HEK293 (cell line): ENCODE data around the gene DDC.

Source experiments
- CTCF ChIA-PET: fragments of 350-600 bp; formaldehyde crosslinking; extraction: SDS; loops from one replicate; lab custom pipeline; 2021; ENCODE audit warnings: antibody characterized with exemption; lab: Yijun Ruan, JAX
- POLR2A ChIA-PET: fragments of 300-600 bp; formaldehyde crosslinking; extraction: SDS; loops from one replicate; lab custom pipeline; 2020; ENCODE audit warnings: antibody characterized with exemption, inconsistent platforms; lab: Yijun Ruan, JAX
- H3K27ac ChIP-seq: fragments of 200-500 bp; sonication (Bioruptor generic); 2 replicates; pipeline ENCODE4 v1.5.1; 2014; ENCODE audit warnings: low read depth, low read length, control low read depth, inconsistent platforms; ENCODE audit errors: extremely low read depth
- H3K36me3 ChIP-seq, 2 experiments: fragments of 200-500 bp in 1 of 2; sonication (Bioruptor generic) in 1 of 2; 1 replicate in 1 of 2; 2 replicates in 1 of 2; pipeline ENCODE4 v1.5.1; 2014 to 2017; ENCODE audit warnings: inconsistent platforms in 2 of 2, low read length in 2 of 2; ENCODE audit not compliant: control insufficient read depth in 2 of 2, insufficient read depth in 1 of 2
- H3K4me1 ChIP-seq: fragments of 200-500 bp; sonication (Bioruptor generic); 2 replicates; pipeline ENCODE4 v1.5.1; 2014; ENCODE audit warnings: mild to moderate bottlenecking, low read length, inconsistent platforms; ENCODE audit not compliant: control insufficient read depth, insufficient read depth
- H3K4me3 ChIP-seq: 2 replicates; pipeline ENCODE4 v1.5.1; 2011; ENCODE audit warnings: low read depth, mild to moderate bottlenecking, control low read depth, low read length, moderate library complexity
- H3K9me3 ChIP-seq: fragments of 200-500 bp; sonication (Bioruptor generic); 2 replicates; pipeline ENCODE4 v1.5.1; 2014; ENCODE audit warnings: low read depth, low read length, inconsistent platforms; ENCODE audit not compliant: control insufficient read depth, insufficient read depth
- CTCF ChIP-seq: fragments of 450-650 bp; formaldehyde crosslinking; IDR thresholded peaks from 2 replicates; pipeline ENCODE4 v1.5.1; 2016; ENCODE audit warnings: missing biosample characterization, missing genetic modification characterization
- PRDM4 ChIP-seq: fragments of 450-650 bp; formaldehyde crosslinking; IDR thresholded peaks from 2 replicates; pipeline ENCODE4 v1.5.1; 2017; ENCODE audit warnings: missing biosample characterization, missing genetic modification characterization
- SCRT1 ChIP-seq: fragments of 450-650 bp; formaldehyde crosslinking; IDR thresholded peaks from 2 replicates; pipeline ENCODE4 v1.5.1; 2016; ENCODE audit warnings: missing biosample characterization, missing genetic modification characterization, borderline replicate concordance
- ZBTB26 ChIP-seq: fragments of 450-650 bp; formaldehyde crosslinking; optimal IDR thresholded peaks from 2 replicates; pipeline ENCODE3; 2016; ENCODE audit warnings: missing biosample characterization, mild to moderate bottlenecking, missing genetic modification characterization
- ZNF10 ChIP-seq: fragments of 450-650 bp; formaldehyde crosslinking; IDR thresholded peaks from 2 replicates; pipeline ENCODE4 v1.5.1; 2017; ENCODE audit warnings: missing biosample characterization, missing genetic modification characterization
- ZNF121 ChIP-seq: fragments of 450-650 bp; formaldehyde crosslinking; IDR thresholded peaks from 2 replicates; pipeline ENCODE4 v1.5.1; 2016; ENCODE audit warnings: missing biosample characterization, missing genetic modification characterization
- ZNF146 ChIP-seq: fragments of 450-650 bp; formaldehyde crosslinking; IDR thresholded peaks from 2 replicates; pipeline ENCODE4 v1.5.1; 2016; ENCODE audit warnings: missing biosample characterization, missing genetic modification characterization
- ZNF248 ChIP-seq: fragments of 450-650 bp; formaldehyde crosslinking; IDR thresholded peaks from 2 replicates; pipeline ENCODE4 v1.5.1; 2017; ENCODE audit warnings: missing biosample characterization, missing genetic modification characterization
- ZNF350 ChIP-seq: fragments of 450-650 bp; formaldehyde crosslinking; IDR thresholded peaks from 2 replicates; pipeline ENCODE4 v1.5.0; 2017; ENCODE audit warnings: missing biosample characterization, mild to moderate bottlenecking, missing genetic modification characterization
- ZNF416 ChIP-seq: fragments of 450-650 bp; formaldehyde crosslinking; IDR thresholded peaks from 2 replicates; pipeline ENCODE4 v1.5.1; 2016; ENCODE audit warnings: missing biosample characterization, missing genetic modification characterization
- ZNF544 ChIP-seq: fragments of 450-650 bp; formaldehyde crosslinking; IDR thresholded peaks from 2 replicates; pipeline ENCODE4 v1.5.0; 2017; ENCODE audit warnings: missing biosample characterization, missing genetic modification characterization
- ZNF555 ChIP-seq: fragments of 450-650 bp; formaldehyde crosslinking; conservative IDR thresholded peaks from 2 replicates; pipeline ENCODE4 v1.5.1; 2017; ENCODE audit warnings: missing biosample characterization, mild to moderate bottlenecking, missing genetic modification characterization, inconsistent platforms
- ZNF558 ChIP-seq: fragments of 450-650 bp; formaldehyde crosslinking; IDR thresholded peaks from 2 replicates; pipeline ENCODE4 v1.5.1; 2016; ENCODE audit warnings: missing biosample characterization, missing genetic modification characterization
- ZNF621 ChIP-seq: fragments of 450-650 bp; formaldehyde crosslinking; IDR thresholded peaks from 2 replicates; pipeline ENCODE4 v1.5.1; 2017; ENCODE audit warnings: missing biosample characterization, missing genetic modification characterization
- ZNF670 ChIP-seq: fragments of 450-650 bp; formaldehyde crosslinking; IDR thresholded peaks from 2 replicates; pipeline ENCODE4 v1.5.1; 2016; ENCODE audit warnings: missing biosample characterization, missing genetic modification characterization, low read depth
- ZNF692 ChIP-seq: fragments of 450-650 bp; formaldehyde crosslinking; IDR thresholded peaks from 2 replicates; pipeline ENCODE4 v1.5.1; 2016; ENCODE audit warnings: missing biosample characterization, missing genetic modification characterization
- ZNF701 ChIP-seq: fragments of 450-650 bp; formaldehyde crosslinking; IDR thresholded peaks from 2 replicates; pipeline ENCODE4 v1.5.1; 2016; ENCODE audit warnings: missing biosample characterization, missing genetic modification characterization
- ZNF830 ChIP-seq: fragments of 450-650 bp; IDR thresholded peaks from 2 replicates; pipeline ENCODE4 v1.5.0; 2018; ENCODE audit warnings: missing biosample characterization, missing genetic modification characterization, low read depth, mild to moderate bottlenecking, moderate library complexity
- ZSCAN16 ChIP-seq: fragments of 450-650 bp; formaldehyde crosslinking; IDR thresholded peaks from 2 replicates; pipeline ENCODE4 v1.5.1; 2016; ENCODE audit warnings: missing biosample characterization, missing genetic modification characterization
- ZSCAN4 ChIP-seq: fragments of 450-650 bp; formaldehyde crosslinking; IDR thresholded peaks from 2 replicates; pipeline ENCODE4 v1.5.1; 2017; ENCODE audit warnings: missing biosample characterization, missing genetic modification characterization

The DDC gene

GRCh38 chr7:50495746-50496145 lies 69.5 kb downstream of the DDC start:
- ChIA-PET POLR2A (no interaction called here), CTCF (no interaction called here)
- TF ChIP-seq ZNF121 (tag by site-specific recombination) (no peak), ZNF248 (tag by site-specific recombination) (no peak), ZNF350 (tag by site-specific recombination) (no peak)
- H3K4me1 ChIP-seq, result no peaks in the 10 kb centered on the region
- H3K9me3 ChIP-seq, result no peaks in the 10 kb centered on the region
- H3K4me3 ChIP-seq, result no peak overlapping the region
- no peaks in the 10 kb centered on the region for H3K36me3 ChIP-seq
- no peak overlapping the region for H3K27ac ChIP-seq

- Histone ChIP-seq H3K27ac (no peak overlapping the region), H3K4me1 (no peaks in the 10 kb centered on the region), H3K36me3 (no peaks in the 10 kb centered on the region), H3K4me3 (no peak overlapping the region), H3K9me3 (no peaks in the 10 kb centered on the region)
- POLR2A ChIA-PET, result no interaction called here
- CTCF ChIA-PET, result no interaction called here
- no peak for TF ChIP-seq ZNF10 (tag by site-specific recombination)
Measured at GRCh38 chr7:50492770-50493519, 72.3 kb downstream of the DDC start.

- Histone ChIP-seq H3K4me3 (no peak overlapping the region), H3K4me1 (no peaks in the 10 kb centered on the region), H3K9me3 (no peaks in the 10 kb centered on the region), H3K36me3 (no peaks in the 10 kb centered on the region), H3K27ac (no peak overlapping the region)
- ChIA-PET CTCF (interaction anchor here (0.7 to 0.8 kb wide), 2 partner anchors 24 to 74 kb away, joined by 3 to 4 read pairs; no protein-coding TSS in a partner anchor), POLR2A (no interaction called here)
- TF ChIP-seq ZSCAN16 (tag by site-specific recombination) (no peak), ZNF558 (tag by site-specific recombination) (no peak), ZBTB26 (no peak), ZSCAN4 (no peak), ZNF555 (tag by site-specific recombination) (no peak), ZNF830 (tag by site-specific recombination) (no peak)
Measured at GRCh38 chr7:50491943-50492342, 73.3 kb downstream of the DDC start.

GRCh38 chr7:50491209-50491608 lies 74.0 kb downstream of the DDC start:
- ChIA-PET CTCF (interaction anchor here (0.7 to 0.8 kb wide), 2 partner anchors 23 to 75 kb away, joined by 3 to 4 read pairs; no protein-coding TSS in a partner anchor), POLR2A (no interaction called here)
- no peak overlapping the region for H3K4me3 ChIP-seq
- no peaks in the 10 kb centered on the region for H3K9me3 ChIP-seq
- H3K36me3 ChIP-seq, result no peaks in the 10 kb centered on the region
- no peak overlapping the region for H3K27ac ChIP-seq
- H3K4me1 ChIP-seq, result no peaks in the 10 kb centered on the region
- TF ChIP-seq ZNF670 (no peak), SCRT1 (tag by site-specific recombination) (no peak), ZNF146 (tag by site-specific recombination) (no peak), ZNF692 (tag by site-specific recombination) (no peak), ZNF621 (tag by site-specific recombination) (no peak), PRDM4 (tag by site-specific recombination) (no peak), ZNF416 (no peak), ZNF544 (tag by site-specific recombination) (no peak), CTCF (tag by site-specific recombination) (no peak), ZNF701 (tag by site-specific recombination) (no peak)
